ENCODE data around the gene POLR1E. TPM values are rescaled to one million over a fixed set of nuclear protein-coding genes. Genes with fewer than 3 reads are reported as not detected.

Gene POLR1E
- total RNA-seq, 1 experiment from 2014 or later, result 21.4 TPM

- Histone ChIP-seq H3K27me3 (replicated peaks) (no peaks in the 10 kb centered on the region), H3K9me3 (replicated peaks) (no peaks in the 10 kb centered on the region), H3K27ac (no peak overlapping the region), H3K4me3 (no peak overlapping the region), H3K36me3 (no peaks in the 10 kb centered on the region), H3K4me1 (replicated peaks) (peaks cover 9% of the 10 kb centered on the region)
- no peak for DNase-seq (ENCODE audit: low read depth in 1 of 2, low spot score in 2 of 2)
Observed at GRCh38 chr9:37542895-37543294, 57.1 kb downstream of the POLR1E start.

- H3K4me1 ChIP-seq (replicated peaks), result peaks cover 9% of the 10 kb centered on the region
- DNase-seq (ENCODE audit: low read depth in 1 of 2, low spot score in 2 of 2), result no peak
- H3K36me3 ChIP-seq, result no peaks in the 10 kb centered on the region
- H3K9me3 ChIP-seq (replicated peaks), result no peaks in the 10 kb centered on the region
- H3K4me3 ChIP-seq, result no peak overlapping the region
- H3K27me3 ChIP-seq (replicated peaks), result no peaks in the 10 kb centered on the region
- H3K27ac ChIP-seq, result no peak overlapping the region
Observed at GRCh38 chr9:37543468-37543867, 57.7 kb downstream of the POLR1E start.

GRCh38 chr9:37547328-37547878 is 61.7 kb downstream of the POLR1E start:
- Histone ChIP-seq H3K4me1 (replicated peaks) (peaks cover 9% of the 10 kb centered on the region), H3K27me3 (replicated peaks) (no peaks in the 10 kb centered on the region), H3K9me3 (replicated peaks) (no peaks in the 10 kb centered on the region), H3K27ac (no peak overlapping the region), H3K4me3 (no peak overlapping the region), H3K36me3 (no peaks in the 10 kb centered on the region)
- DNase-seq (ENCODE audit: low read depth in 1 of 2, low spot score in 2 of 2), result peak in 1 of 2 experiments; percentile 40

GRCh38 chr9:37549527-37549926 is 63.8 kb downstream of the POLR1E start:
- H3K9me3 ChIP-seq (replicated peaks), result no peaks in the 10 kb centered on the region
- DNase-seq (ENCODE audit: low read depth in 1 of 2, low spot score in 2 of 2), result no peak
- H3K4me3 ChIP-seq, result no peak overlapping the region
- no peaks in the 10 kb centered on the region for H3K27me3 ChIP-seq (replicated peaks)
- no peak overlapping the region for H3K27ac ChIP-seq
- H3K36me3 ChIP-seq, result no peaks in the 10 kb centered on the region
- peaks cover 9% of the 10 kb centered on the region for H3K4me1 ChIP-seq (replicated peaks)

- DNase-seq (ENCODE audit: low read depth in 1 of 2, low spot score in 2 of 2), result no peak
- Histone ChIP-seq H3K4me1 (replicated peaks) (peaks cover 9% of the 10 kb centered on the region), H3K9me3 (replicated peaks) (no peaks in the 10 kb centered on the region), H3K27me3 (replicated peaks) (no peaks in the 10 kb centered on the region), H3K4me3 (no peak overlapping the region), H3K27ac (no peak overlapping the region), H3K36me3 (no peaks in the 10 kb centered on the region)
Observed at GRCh38 chr9:37550781-37551180, 65.0 kb downstream of the POLR1E start.

GRCh38 chr9:37551468-37551867 is 65.7 kb downstream of the POLR1E start:
- Histone ChIP-seq H3K27ac (no peak overlapping the region), H3K4me1 (replicated peaks) (peaks cover 9% of the 10 kb centered on the region), H3K4me3 (no peak overlapping the region), H3K27me3 (replicated peaks) (no peaks in the 10 kb centered on the region), H3K9me3 (replicated peaks) (no peaks in the 10 kb centered on the region), H3K36me3 (no peaks in the 10 kb centered on the region)
- DNase-seq (ENCODE audit: low read depth in 1 of 2, low spot score in 2 of 2), result no peak

- Histone ChIP-seq H3K27me3 (replicated peaks) (no peaks in the 10 kb centered on the region), H3K9me3 (replicated peaks) (no peaks in the 10 kb centered on the region), H3K36me3 (no peaks in the 10 kb centered on the region), H3K4me1 (replicated peaks) (peaks cover 6% of the 10 kb centered on the region), H3K4me3 (no peak overlapping the region), H3K27ac (no peak overlapping the region)
- no peak for DNase-seq (ENCODE audit: low read depth in 1 of 2, low spot score in 2 of 2)
Observed at GRCh38 chr9:37551888-37552287, 66.1 kb downstream of the POLR1E start.

Other genes starting within 250 kb of the POLR1E start
- 55.8 and 75.1 TPM in 2 replicates for gene GRHPR, start 63.3 kb upstream of the POLR1E start, total RNA-seq (2014; rRNA removed; shearing (Covaris generic))
- gene ZBTB5, start 20.5 kb upstream of the POLR1E start, total RNA-seq (2014; rRNA removed; shearing (Covaris generic)), result 12.8 and 13.7 TPM in 2 replicates
- 3.6 and 5.1 TPM in 2 replicates for gene FBXO10, start 90.4 kb downstream of the POLR1E start, total RNA-seq (2014; rRNA removed; shearing (Covaris generic))
- gene TOMM5, start 106.6 kb downstream of the POLR1E start, total RNA-seq (2014; rRNA removed; shearing (Covaris generic)), result 131 and 132 TPM in 2 replicates
- not detected in 2 replicates for gene FRMPD1, start 165.0 kb downstream of the POLR1E start, total RNA-seq (2014; rRNA removed; shearing (Covaris generic))

All from SJSA1 (cell line).